GM19193 (cell line): ENCODE measurements around the gene PRKAR2B.

Source experiments
- POLR2A ChIP-seq: IDR thresholded peaks from 4 replicates; pipeline ENCODE4 v1.6.1; 2011; ENCODE audit not compliant: insufficient read depth, insufficient read length; ENCODE audit errors: extremely low read depth

Gene PRKAR2B

GRCh38 chr7:107063245-107064120, 19.0 kb downstream of the PRKAR2B start:
- no peak for TF ChIP-seq POLR2A

GRCh38 chr7:107064255-107064654, 19.8 kb downstream of the PRKAR2B start:
- TF ChIP-seq POLR2A = no peak

- TF ChIP-seq POLR2A = no peak
Measured at GRCh38 chr7:107065929-107066247, 21.4 kb downstream of the PRKAR2B start.

GRCh38 chr7:107068156-107068555, 23.7 kb downstream of the PRKAR2B start:
- no peak for TF ChIP-seq POLR2A

- TF ChIP-seq POLR2A = no peak
Measured at GRCh38 chr7:107069457-107069856, 25.0 kb downstream of the PRKAR2B start.

GRCh38 chr7:107070710-107071109, 26.2 kb downstream of the PRKAR2B start:
- no peak for TF ChIP-seq POLR2A

- TF ChIP-seq POLR2A = no peak
Measured at GRCh38 chr7:107071129-107071528, 26.6 kb downstream of the PRKAR2B start.

GRCh38 chr7:107072133-107072532, 27.6 kb downstream of the PRKAR2B start:
- TF ChIP-seq POLR2A = no peak

- TF ChIP-seq POLR2A = no peak
Measured at GRCh38 chr7:107075863-107076574, 31.5 kb downstream of the PRKAR2B start.

- TF ChIP-seq POLR2A = no peak
Measured at GRCh38 chr7:107076781-107077698, 32.5 kb downstream of the PRKAR2B start.

GRCh38 chr7:107077699-107078516, 33.4 kb downstream of the PRKAR2B start:
- no peak for TF ChIP-seq POLR2A

- no peak for TF ChIP-seq POLR2A
Measured at GRCh38 chr7:107078517-107078966, 34.0 kb downstream of the PRKAR2B start.

GRCh38 chr7:107079212-107079940, 34.9 kb downstream of the PRKAR2B start:
- TF ChIP-seq POLR2A = no peak
